ENCODE data around the gene NANOS2. TPM values are rescaled to one million over a fixed set of nuclear protein-coding genes. Genes with fewer than 3 reads are reported as not detected.
A peak's percentile ranks its signal among the peaks of the same experiment; 100 is the strongest.

Gene NANOS2
- not detected for polyA plus RNA-seq (ENCODE audit: insufficient read length in 12 of 12)
- long read RNA-seq, donor 1: 0 reads
- long read RNA-seq, donor 2: 0 reads
- long read RNA-seq, donor 3: 0 reads
- long read RNA-seq, donor 4: 0 reads
- long read RNA-seq, donor 5: 0 reads
- long read RNA-seq, donor 6: 0 reads
- long read RNA-seq, donor 7: 0 reads
- long read RNA-seq, donor 8: 0 reads
- long read RNA-seq, donor 9: 0 reads
- long read RNA-seq, donor 10: 0 reads
- long read RNA-seq, donor 11: 0 reads

- no peak for DNase-seq
These were observed at the start of gene NANOS2 for GRCh38 chr19:45913874-45914830. TSS of gene NANOS2 (minus strand) at chr19:45914778. CDS start at chr19:45914693, 85 bp downstream.

DNA sequence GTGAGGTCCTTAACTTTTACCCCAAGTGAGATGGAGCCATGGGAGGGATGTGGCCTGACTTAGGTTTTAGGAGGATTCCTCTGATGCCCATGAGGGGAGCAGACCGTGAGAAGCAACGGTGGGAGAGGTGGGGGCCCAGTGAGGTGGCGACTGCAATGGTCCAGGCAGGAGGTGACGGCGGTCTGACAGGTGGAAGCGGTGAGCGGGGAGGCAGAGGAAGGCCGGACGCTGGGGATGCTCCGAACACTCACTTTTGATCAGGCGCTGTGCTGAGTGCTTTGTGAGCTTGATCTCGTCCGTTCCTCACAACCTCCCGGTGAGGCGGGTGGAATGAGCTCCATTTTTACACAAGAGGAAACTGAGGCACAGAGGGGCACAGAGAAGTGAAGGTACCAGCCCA, 47.4 kb upstream of the NANOS2 start:
- DNase-seq: no peak

GRCh38 chr19:45960595-45961235, 46.1 kb upstream of the NANOS2 start:
- DNase-seq: no peak

DNA sequence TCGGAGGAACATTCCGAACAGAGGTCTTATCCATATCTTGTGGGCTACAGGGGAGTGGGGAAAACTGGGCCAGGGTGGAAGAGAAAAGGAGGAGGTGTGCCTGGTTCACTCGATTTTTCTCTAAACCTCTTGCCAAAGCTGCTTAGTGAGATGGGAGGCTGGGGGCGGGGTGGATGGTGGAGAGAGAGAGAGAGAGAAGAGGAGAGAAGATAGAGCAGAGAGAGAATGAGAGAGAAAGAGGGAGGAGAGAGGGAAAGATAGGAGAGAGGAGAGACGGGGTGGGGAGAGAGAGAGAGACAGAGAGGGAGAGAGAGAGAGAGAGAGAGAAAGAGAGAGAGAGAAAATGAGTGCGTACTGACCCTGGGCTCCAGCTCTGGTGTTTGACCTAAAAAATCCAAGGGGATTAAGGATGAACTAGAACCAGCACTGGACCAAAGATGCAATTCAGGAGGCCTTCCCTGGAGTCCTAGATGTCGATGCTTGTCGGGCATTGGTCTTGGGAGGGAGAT, 45.0 kb upstream of the NANOS2 start:
- no peak for DNase-seq

DNA sequence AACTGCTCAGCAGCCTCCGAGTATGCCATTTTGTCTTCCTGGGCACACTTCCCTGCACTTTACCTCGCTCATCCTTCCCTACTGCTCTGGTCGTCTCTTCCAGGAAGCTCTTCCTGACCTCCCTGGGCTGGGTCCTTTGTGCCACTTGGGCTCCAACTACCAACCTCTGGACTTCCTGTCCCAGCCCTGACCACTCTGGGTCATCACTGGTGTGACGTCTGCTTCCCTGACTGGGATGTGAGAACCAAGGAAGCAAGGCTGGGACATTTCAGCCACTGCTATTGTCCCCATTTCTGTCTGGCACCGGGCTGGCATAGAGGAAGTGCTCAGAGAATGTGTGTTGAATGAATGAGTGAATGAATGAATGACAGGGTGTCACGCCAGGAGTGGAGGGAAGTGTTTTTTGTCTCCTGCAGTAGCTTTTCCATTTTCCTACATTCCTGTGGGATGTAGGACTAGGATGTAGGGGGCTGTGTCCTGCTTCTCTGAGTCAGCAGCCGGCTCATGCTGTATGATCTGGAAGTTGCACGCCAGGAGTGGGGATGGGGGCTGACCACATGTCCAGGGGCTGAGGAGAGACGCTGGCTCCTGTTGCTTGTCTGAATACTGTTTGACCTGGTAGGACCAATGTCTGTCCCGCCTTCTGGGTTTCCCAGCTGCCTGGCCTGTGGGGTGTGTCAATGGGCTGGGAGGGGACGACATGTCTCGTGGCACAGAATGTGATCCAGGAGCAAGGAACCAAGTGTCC, 44.4 kb upstream of the NANOS2 start:
- no peak for DNase-seq

- no peak for DNase-seq
These were observed 43.7 kb upstream of the NANOS2 start for GRCh38 chr19:45958320-45958719.

- peak; percentile 18 for DNase-seq
These were observed 41.5 kb upstream of the NANOS2 start for GRCh38 chr19:45955905-45956608.

DNA sequence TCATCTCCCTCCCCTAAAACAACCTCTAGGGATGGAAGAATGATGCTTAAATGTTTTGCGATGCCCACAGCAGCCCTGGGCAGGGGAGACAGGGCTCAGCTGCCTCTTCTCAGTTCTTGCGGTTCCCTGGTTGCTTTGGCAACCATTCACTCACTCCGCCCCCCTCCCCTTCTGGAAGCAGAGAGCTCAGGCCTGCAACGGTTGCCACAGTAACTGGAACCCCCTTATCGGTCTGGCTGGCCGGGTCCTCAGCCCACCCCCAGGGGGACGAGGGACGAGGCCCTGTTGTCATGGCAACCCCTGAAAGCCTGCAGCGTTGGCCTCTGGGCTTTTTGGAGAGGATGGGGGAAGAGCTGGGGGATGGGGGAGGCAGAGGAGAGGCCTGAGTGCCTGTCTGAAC, 39.6 kb upstream of the NANOS2 start:
- DNase-seq: no peak

GRCh38 chr19:45953676-45954075, 39.1 kb upstream of the NANOS2 start:
- no peak for DNase-seq

GRCh38 chr19:45952686-45953505, 38.3 kb upstream of the NANOS2 start:
- DNase-seq: peak; percentile 75

GRCh38 chr19:45952341-45952685, 37.7 kb upstream of the NANOS2 start:
- DNase-seq: no peak

- DNase-seq: no peak
These were observed 33.3 kb upstream of the NANOS2 start for GRCh38 chr19:45947926-45948325.

- DNase-seq: no peak
These were observed 25.9 kb upstream of the NANOS2 start for GRCh38 chr19:45940515-45940805.

DNA sequence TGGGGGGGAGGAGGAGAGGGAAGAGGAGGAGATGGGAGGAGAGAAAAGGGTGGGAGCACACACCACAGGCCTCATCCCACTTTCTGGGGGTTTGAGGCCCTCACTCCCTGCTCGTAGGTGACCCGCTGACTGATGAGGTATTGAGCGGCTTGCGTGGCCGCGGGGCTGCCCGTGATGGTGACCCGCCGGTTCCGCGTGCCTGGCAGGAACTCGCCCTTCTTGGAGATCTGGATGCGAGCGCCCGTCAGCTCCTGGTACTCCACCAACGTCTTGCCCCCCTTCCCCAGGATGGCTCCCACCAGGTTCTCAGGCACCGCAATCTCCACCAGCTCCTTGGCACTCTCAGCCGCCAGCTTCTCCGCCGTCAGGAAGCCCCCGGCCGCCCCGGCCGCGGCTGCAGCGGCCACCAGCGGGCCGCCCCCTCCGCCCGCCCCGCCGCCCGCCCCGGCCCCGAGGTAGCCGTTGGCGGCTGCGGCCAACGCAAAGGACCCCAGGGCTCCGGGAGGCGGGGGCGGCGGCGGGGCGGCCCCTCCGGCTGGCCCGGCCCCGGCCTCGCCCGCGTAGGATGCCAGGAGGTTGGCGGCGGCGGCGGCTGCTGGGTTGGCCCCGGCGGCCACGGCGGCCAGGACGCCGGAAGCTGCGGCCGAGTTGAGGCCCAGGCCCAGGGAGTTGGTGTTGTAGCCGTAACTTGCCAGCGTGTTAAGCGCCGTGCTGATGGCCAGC, 25.4 kb upstream of the NANOS2 start:
- DNase-seq: no peak

DNA sequence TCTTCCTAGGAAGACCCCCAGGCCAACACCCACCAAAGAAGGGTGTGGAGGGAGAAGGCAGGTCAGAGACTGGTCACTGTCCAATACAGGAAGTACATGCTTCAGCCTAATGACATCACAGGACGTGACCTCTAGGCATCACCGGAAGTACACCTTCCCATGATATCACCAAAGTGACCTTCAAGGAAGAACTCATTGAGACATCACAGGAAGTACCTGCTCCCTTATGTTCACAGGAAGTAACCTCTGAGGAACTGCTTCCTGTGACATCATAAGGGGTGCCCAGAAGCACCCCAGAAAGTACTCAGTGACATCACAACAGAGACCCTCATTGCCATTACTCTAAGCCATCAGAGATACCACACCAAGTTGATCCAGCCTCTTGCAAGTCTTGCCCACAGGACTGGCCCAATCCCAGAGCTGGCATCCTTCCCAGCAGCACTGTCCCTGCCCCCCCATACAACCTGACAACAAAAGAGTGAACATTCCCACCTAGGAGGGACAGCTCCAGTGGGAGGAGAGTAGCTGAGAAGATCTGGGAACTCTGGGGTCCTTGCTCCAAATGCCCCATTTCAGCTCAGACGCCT, 24.2 kb upstream of the NANOS2 start:
- no peak for DNase-seq

DNA sequence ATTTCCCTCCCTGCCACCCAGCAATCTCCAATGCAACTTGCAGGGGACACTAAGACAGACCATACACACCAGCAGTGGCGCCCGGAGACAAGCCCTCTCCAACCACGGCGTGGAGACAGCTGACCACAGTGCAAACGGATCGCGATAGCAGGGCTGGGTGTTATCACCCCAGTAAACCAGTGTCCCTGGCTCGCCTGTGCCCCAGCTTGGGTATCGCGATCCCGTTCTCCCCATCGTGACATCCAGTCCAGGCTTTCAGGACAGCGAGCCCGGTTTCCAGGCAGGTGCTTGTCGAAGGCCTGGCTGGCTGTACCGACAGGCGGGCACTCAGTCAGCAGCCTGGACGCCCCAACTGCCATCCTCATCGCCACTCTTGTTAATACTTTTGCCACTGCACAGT, 20.7 kb upstream of the NANOS2 start:
- no peak for DNase-seq

- no peak for DNase-seq
These were observed 20.1 kb upstream of the NANOS2 start for GRCh38 chr19:45934551-45935230.

- DNase-seq: no peak
These were observed 19.2 kb upstream of the NANOS2 start for GRCh38 chr19:45933759-45934158.

DNA sequence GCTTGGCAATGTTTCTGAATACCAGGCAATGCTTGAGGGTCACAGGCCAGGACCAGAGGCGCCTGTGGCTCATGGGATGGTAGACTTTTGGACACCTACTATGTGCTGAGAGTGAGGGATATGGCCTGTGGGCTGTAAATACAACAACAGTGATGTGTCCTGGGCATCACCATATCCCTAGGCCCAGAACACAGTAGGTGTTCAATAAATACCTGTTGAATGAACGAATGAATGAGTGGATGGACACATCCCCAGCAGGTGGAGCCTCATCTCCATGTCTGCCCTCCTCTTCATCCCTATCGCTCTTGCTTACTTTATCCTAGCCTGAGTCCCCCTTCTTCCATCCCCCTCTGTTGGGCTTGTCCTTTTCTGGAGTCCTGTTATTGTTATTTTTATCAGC, 16.5 kb upstream of the NANOS2 start:
- no peak for DNase-seq
